Omental fat pad (tissue), 4 donors: ENCODE results near the gene CCDC170. TPM values are rescaled to one million over a fixed set of nuclear protein-coding genes. Genes with fewer than 3 reads are reported as not detected.

Experiments used
- ATAC-seq: fragments of 150-250 bp; one replicate; pipeline ENCODE4 v1.9.1; 2016; ENCODE audit warnings: mild to moderate bottlenecking, moderate library complexity; ENCODE audit not compliant: low FRiP score
- DNase-seq: peaks from one replicate; pipeline ENCODE4 v3.0.0-alpha.2; 2019; ENCODE audit warnings: low spot score
- CTCF ChIP-seq, 3 donors: fragments of 450-650 bp; IDR thresholded peaks; one replicate each; pipeline ENCODE4 v1.5.1; 2016 to 2017; ENCODE audit warnings: antibody characterized with exemption in 3 of 3, mild to moderate bottlenecking in 3 of 3, moderate library complexity in 2 of 3
- total RNA-seq, 4 donors: library from RNA; depleted of rRNA; stranded (reverse); fragments of >200 nt; gene quantifications; one replicate each; pipeline ENCODE4 v1.1.0, GENCODE V29; 2016

The CCDC170 gene
- total RNA-seq, 4 donors from 2014 or later, result 1.3 to 4.1 (median 2.5) TPM

GRCh38 chr6:151589667-151590066 lies 95.8 kb downstream of the CCDC170 start:
- no peak for TF ChIP-seq CTCF (IDR thresholded peaks at IDR 0.05)
- ATAC-seq (no peak), DNase-seq (no peak)

GRCh38 chr6:151590742-151591141 lies 96.9 kb downstream of the CCDC170 start:
- ATAC-seq (no peak), DNase-seq (no peak)
- TF ChIP-seq CTCF (IDR thresholded peaks at IDR 0.05), result no peak

GRCh38 chr6:151592449-151593159 lies 98.8 kb downstream of the CCDC170 start:
- no peak for DNase-seq
- TF ChIP-seq CTCF (IDR thresholded peaks at IDR 0.05), result no peak
- ATAC-seq, result no peak

- ATAC-seq (peak; percentile 32), DNase-seq (no peak)
- no peak for TF ChIP-seq CTCF (IDR thresholded peaks at IDR 0.05)
Observed at GRCh38 chr6:151609146-151609902, 115.5 kb downstream of the CCDC170 start.

- no peak for TF ChIP-seq CTCF (IDR thresholded peaks at IDR 0.05)
- DNase-seq (no peak), ATAC-seq (no peak)
Observed at GRCh38 chr6:151610326-151610725, 116.5 kb downstream of the CCDC170 start.

- no peak for TF ChIP-seq CTCF (IDR thresholded peaks at IDR 0.05)
- DNase-seq (no peak), ATAC-seq (no peak)
Observed at GRCh38 chr6:151614630-151615029, 120.8 kb downstream of the CCDC170 start.
